SK-N-SH (cell line): ENCODE measurements around the gene DSP. TPM values are rescaled to one million over a fixed set of nuclear protein-coding genes. Genes with fewer than 3 reads are reported as not detected.

Source experiments
- CTCF ChIA-PET: fragments of 300-600, 350-600 bp; formaldehyde crosslinking; extraction: SDS; loops from one replicate; lab custom pipeline; 2021; lab: Yijun Ruan, JAX
- POLR2A ChIA-PET: fragments of 350-600 bp; sonication (Branson Sonifier 250); formaldehyde crosslinking; extraction: SDS; loops from one replicate; lab custom pipeline; 2020; ENCODE audit warnings: antibody characterized with exemption, inconsistent platforms; lab: Yijun Ruan, JAX
- DNase-seq: peaks from one replicate; pipeline ENCODE4 v3.0.0; 2012
- H2AFZ ChIP-seq: fragments of 200-600 bp; sonication (generic); 2 replicates; pipeline ENCODE4 v1.8.1; 2016; ENCODE audit warnings: antibody characterized with exemption, mild to moderate bottlenecking, low read depth
- H3F3A ChIP-seq: fragments of 200-600 bp; sonication (generic); replicated peaks from 2 replicates; pipeline ENCODE3; 2016; ENCODE audit warnings: antibody characterized with exemption, mild to moderate bottlenecking; ENCODE audit not compliant: insufficient read depth
- H3K27ac ChIP-seq, 2 experiments: fragments of 200-500 bp in 1 of 2; fragments of 200-600 bp in 1 of 2; sonication (Bioruptor generic) in 1 of 2; sonication (generic), shearing (Covaris generic) in 1 of 2; 2 replicates each; pipeline versions ENCODE4 v1.5.1 to v1.6.1; 2014 to 2016; ENCODE audit warnings: low read depth in 2 of 2, inconsistent platforms in 1 of 2, low read length in 1 of 2, mild to moderate bottlenecking in 1 of 2, mixed read lengths in 1 of 2
- H3K27me3 ChIP-seq: fragments of 200-600 bp; sonication (generic), shearing (Covaris generic); 2 replicates; pipeline ENCODE4 v1.6.1; 2016; ENCODE audit warnings: mixed run types; ENCODE audit not compliant: insufficient read depth
- H3K36me3 ChIP-seq, 2 experiments: fragments of 200-500 bp in 1 of 2; fragments of 200-600 bp in 1 of 2; sonication (Bioruptor generic) in 1 of 2; sonication (generic) in 1 of 2; replicated peaks in 1 of 2; 2 replicates each; pipeline versions ENCODE3 to v1.5.1; 2014 to 2016; ENCODE audit warnings: low read length in 1 of 2, mild to moderate bottlenecking in 1 of 2; ENCODE audit not compliant: insufficient read depth in 2 of 2, control insufficient read depth in 1 of 2
- H3K4me1 ChIP-seq, 2 experiments: fragments of 200-500 bp in 1 of 2; fragments of 200-600 bp in 1 of 2; sonication (Bioruptor generic) in 1 of 2; sonication (generic), shearing (Covaris generic) in 1 of 2; 2 replicates each; pipeline versions ENCODE4 v1.5.1 to v1.6.1; 2014 to 2016; ENCODE audit warnings: low read depth in 1 of 2, low read length in 1 of 2, mixed run types in 1 of 2; ENCODE audit not compliant: insufficient read depth in 2 of 2, control insufficient read depth in 1 of 2
- H3K4me2 ChIP-seq: fragments of 200-600 bp; sonication (generic), shearing (Covaris generic); 2 replicates; pipeline ENCODE4 v1.6.1; 2017; ENCODE audit warnings: mixed run types
- H3K4me3 ChIP-seq, 2 experiments: fragments of 200-500 bp in 1 of 2; fragments of 200-600 bp in 1 of 2; sonication (Bioruptor generic) in 1 of 2; sonication (generic), shearing (Covaris generic) in 1 of 2; 2 replicates each; pipeline versions ENCODE4 v1.5.1 to v1.8.1; 2014 to 2016; ENCODE audit warnings: low read depth in 2 of 2, inconsistent platforms in 1 of 2, low read length in 1 of 2, mild to moderate bottlenecking in 1 of 2, mixed read lengths in 1 of 2, moderate library complexity in 1 of 2
- H3K79me2 ChIP-seq: fragments of 200-600 bp; sonication (generic); 2 replicates; pipeline ENCODE4 v1.8.1; 2017; ENCODE audit warnings: mild to moderate bottlenecking; ENCODE audit not compliant: insufficient read depth
- H3K9ac ChIP-seq: fragments of 200-600 bp; sonication (generic); 2 replicates; pipeline ENCODE4 v1.6.1; 2017; ENCODE audit warnings: mixed run types
- H3K9me2 ChIP-seq: fragments of 200-600 bp; sonication (generic); 2 replicates; pipeline ENCODE4 v1.6.1; 2017; ENCODE audit warnings: mixed run types
- H3K9me3 ChIP-seq: fragments of 200-600 bp; sonication (generic); 2 replicates; pipeline ENCODE4 v1.6.1; 2017; ENCODE audit warnings: mixed run types, mild to moderate bottlenecking, moderate library complexity
- H4K20me1 ChIP-seq: fragments of 200-600 bp; sonication (generic); 2 replicates; pipeline ENCODE4 v1.6.1; 2017; ENCODE audit warnings: mild to moderate bottlenecking, mixed run types; ENCODE audit not compliant: insufficient read depth
- CHD2 ChIP-seq: fragments of 150-350 bp; IDR thresholded peaks from 2 replicates; pipeline ENCODE4 v1.6.1; 2018; ENCODE audit warnings: low read length; ENCODE audit not compliant: partially characterized antibody
- FOSL2 ChIP-seq: IDR thresholded peaks from 2 replicates; pipeline ENCODE4 v1.4.0; 2012; ENCODE audit warnings: low read depth, mild to moderate bottlenecking, moderate library complexity, borderline replicate concordance
- MAX ChIP-seq: IDR thresholded peaks from 2 replicates; pipeline ENCODE4 v1.4.0; 2012; ENCODE audit warnings: low read depth
- MXI1 ChIP-seq: IDR thresholded peaks from 2 replicates; pipeline ENCODE4 v1.6.1; 2012; ENCODE audit warnings: mild to moderate bottlenecking, low read depth, low read length, improper control_type of control experiment
- NRF1 ChIP-seq: IDR thresholded peaks from 2 replicates; pipeline ENCODE4 v1.6.1; 2012; ENCODE audit warnings: low read depth, mild to moderate bottlenecking, low read length
- PBX3 ChIP-seq: IDR thresholded peaks from 2 replicates; pipeline ENCODE4; 2012
- POLR2AphosphoS5 ChIP-seq: IDR thresholded peaks from 2 replicates; pipeline ENCODE4 v1.6.1; 2012; ENCODE audit warnings: low read depth, low read length
- RCOR1 ChIP-seq: fragments of 150-350 bp; IDR thresholded peaks from 2 replicates; pipeline ENCODE4 v1.6.1; 2017; ENCODE audit warnings: antibody characterized with exemption, low read length
- RFX5 ChIP-seq: IDR thresholded peaks from 2 replicates; pipeline ENCODE4 v1.6.1; 2012; ENCODE audit warnings: mild to moderate bottlenecking, improper control_type of control experiment, low read length
- SIN3A ChIP-seq: IDR thresholded peaks from 2 replicates; pipeline ENCODE4 v1.6.1; 2012; ENCODE audit warnings: low read depth, mild to moderate bottlenecking, low read length, moderate library complexity, borderline replicate concordance
- SMC3 ChIP-seq: IDR thresholded peaks from 2 replicates; pipeline ENCODE4 v1.6.1; 2012; ENCODE audit warnings: low read depth, low read length, improper control_type of control experiment
- TAF1 ChIP-seq: IDR thresholded peaks from 2 replicates; pipeline ENCODE4 v1.6.1; 2012; ENCODE audit warnings: low read depth, mild to moderate bottlenecking, low read length, moderate library complexity, borderline replicate concordance
- TCF12 ChIP-seq: IDR thresholded peaks from 2 replicates; pipeline ENCODE4 v1.4.0; 2012
- USF2 ChIP-seq: fragments of 150-350 bp; IDR thresholded peaks from 2 replicates; pipeline ENCODE4 v1.6.1; 2017; ENCODE audit warnings: antibody characterized with exemption, low read length, low read depth, borderline replicate concordance
- YY1 ChIP-seq: IDR thresholded peaks from 2 replicates; pipeline ENCODE4 v1.4.0; 2012; ENCODE audit warnings: low read depth, mild to moderate bottlenecking
- WGBS: methylation state at CpG from one replicate; pipeline ENCODE4 v1.1.6; 2017; ENCODE audit warnings: low lambda C conversion rate; 5-methylcytosine and 5-hydroxymethylcytosine counted together
- polyA plus RNA-seq, 3 experiments: library from polyadenylated mRNA; depleted of rRNA; stranded (reverse); fragments of >200 nt; gene quantifications; 2 replicates each; pipeline ENCODE4 v1.2.3, GENCODE V29; 2012
- TF ChIP-seq, protein P1 (sequence below): fragments of 200-600 bp; sonication (generic); IDR thresholded peaks from 2 replicates; pipeline ENCODE4 v1.6.1; 2017; ENCODE audit warnings: antibody characterized with exemption, mild to moderate bottlenecking, moderate library complexity
- TF ChIP-seq, protein P2 (sequence below): IDR thresholded peaks from 2 replicates; pipeline ENCODE4 v1.4.0; 2012; ENCODE audit warnings: low read depth, borderline replicate concordance
- TF ChIP-seq, protein P3 (sequence below): fragments of 150-350 bp; IDR thresholded peaks from 2 replicates; pipeline ENCODE4 v1.6.1; 2016; ENCODE audit warnings: mild to moderate bottlenecking, low read depth, low read length

Gene DSP
- polyA plus RNA-seq, 1 of the 3 experiments (the other 2 are of a cell fraction) = 0.02 TPM

- peaks cover 18% of the 10 kb centered on the region in 2 experiments for H3K36me3 ChIP-seq
- peaks cover 28% of the 10 kb centered on the region for H4K20me1 ChIP-seq
- DNase-seq = peak; percentile 94
- no peaks in the 10 kb centered on the region for H3K9me3 ChIP-seq
- no peak for TF ChIP-seq FOSL2
- TF ChIP-seq MXI1 = peak; percentile 80
- no peak for TF ChIP-seq PBX3
- peak; percentile 34; the same call in 1 of the 2 replicates for TF ChIP-seq RFX5
- no peak for TF ChIP-seq RCOR1
- TF ChIP-seq, protein P1, sequence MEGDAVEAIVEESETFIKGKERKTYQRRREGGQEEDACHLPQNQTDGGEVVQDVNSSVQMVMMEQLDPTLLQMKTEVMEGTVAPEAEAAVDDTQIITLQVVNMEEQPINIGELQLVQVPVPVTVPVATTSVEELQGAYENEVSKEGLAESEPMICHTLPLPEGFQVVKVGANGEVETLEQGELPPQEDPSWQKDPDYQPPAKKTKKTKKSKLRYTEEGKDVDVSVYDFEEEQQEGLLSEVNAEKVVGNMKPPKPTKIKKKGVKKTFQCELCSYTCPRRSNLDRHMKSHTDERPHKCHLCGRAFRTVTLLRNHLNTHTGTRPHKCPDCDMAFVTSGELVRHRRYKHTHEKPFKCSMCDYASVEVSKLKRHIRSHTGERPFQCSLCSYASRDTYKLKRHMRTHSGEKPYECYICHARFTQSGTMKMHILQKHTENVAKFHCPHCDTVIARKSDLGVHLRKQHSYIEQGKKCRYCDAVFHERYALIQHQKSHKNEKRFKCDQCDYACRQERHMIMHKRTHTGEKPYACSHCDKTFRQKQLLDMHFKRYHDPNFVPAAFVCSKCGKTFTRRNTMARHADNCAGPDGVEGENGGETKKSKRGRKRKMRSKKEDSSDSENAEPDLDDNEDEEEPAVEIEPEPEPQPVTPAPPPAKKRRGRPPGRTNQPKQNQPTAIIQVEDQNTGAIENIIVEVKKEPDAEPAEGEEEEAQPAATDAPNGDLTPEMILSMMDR = no peak
- peak; percentile 85 for TF ChIP-seq USF2
- no peak for TF ChIP-seq TCF12
- TF ChIP-seq, protein P2, sequence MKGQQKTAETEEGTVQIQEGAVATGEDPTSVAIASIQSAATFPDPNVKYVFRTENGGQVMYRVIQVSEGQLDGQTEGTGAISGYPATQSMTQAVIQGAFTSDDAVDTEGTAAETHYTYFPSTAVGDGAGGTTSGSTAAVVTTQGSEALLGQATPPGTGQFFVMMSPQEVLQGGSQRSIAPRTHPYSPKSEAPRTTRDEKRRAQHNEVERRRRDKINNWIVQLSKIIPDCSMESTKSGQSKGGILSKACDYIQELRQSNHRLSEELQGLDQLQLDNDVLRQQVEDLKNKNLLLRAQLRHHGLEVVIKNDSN = peak; percentile 98
- peak; percentile 77 for TF ChIP-seq TAF1
- TF ChIP-seq NRF1 = peak; percentile 73
- no peak for TF ChIP-seq SMC3
- TF ChIP-seq SIN3A = peak; percentile 23; the same call in 1 of the 2 replicates
- peak; percentile 11 for TF ChIP-seq CHD2
- TF ChIP-seq, protein P3, sequence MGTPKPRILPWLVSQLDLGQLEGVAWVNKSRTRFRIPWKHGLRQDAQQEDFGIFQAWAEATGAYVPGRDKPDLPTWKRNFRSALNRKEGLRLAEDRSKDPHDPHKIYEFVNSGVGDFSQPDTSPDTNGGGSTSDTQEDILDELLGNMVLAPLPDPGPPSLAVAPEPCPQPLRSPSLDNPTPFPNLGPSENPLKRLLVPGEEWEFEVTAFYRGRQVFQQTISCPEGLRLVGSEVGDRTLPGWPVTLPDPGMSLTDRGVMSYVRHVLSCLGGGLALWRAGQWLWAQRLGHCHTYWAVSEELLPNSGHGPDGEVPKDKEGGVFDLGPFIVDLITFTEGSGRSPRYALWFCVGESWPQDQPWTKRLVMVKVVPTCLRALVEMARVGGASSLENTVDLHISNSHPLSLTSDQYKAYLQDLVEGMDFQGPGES = no peak
- 0 out of 2 replicates have a peak, but pooled peaks have one; percentile 36 for TF ChIP-seq YY1
- peak; percentile 69 for TF ChIP-seq MAX
- TF ChIP-seq POLR2AphosphoS5 = peak; percentile 86
- peak within 1 kb of the TSS; percentile 34 to 68; a peak in 3 of 4 replicates for H3K27ac ChIP-seq
- peaks cover 34% of the 10 kb centered on the region for H3K79me2 ChIP-seq
- under 1% methylated on average over 26 of the region's 72 CpGs for whole genome bisulfite sequencing
- H3K9ac ChIP-seq = peak within 1 kb of the TSS; percentile 72
- peaks cover 7% of the 10 kb centered on the region for H3F3A ChIP-seq
- H3K9me2 ChIP-seq = no peaks in the 10 kb centered on the region
- H3K27me3 ChIP-seq = no peaks in the 10 kb centered on the region; the same call in 1 of the 2 replicates
- H2AFZ ChIP-seq = peak within 1 kb of the TSS; percentile 100
- ChIA-PET CTCF (interaction anchor here (1.0 to 1.9 kb wide), 3 partner anchors 16 to 347 kb away, joined by 3 to 6 read pairs (median 3); no protein-coding TSS in a partner anchor), POLR2A (interaction anchor here (0.7 to 1.1 kb wide), 2 partner anchors 10 to 21 kb away, joined by 3 read pairs; no protein-coding TSS in a partner anchor)
- peak within 1 kb of the TSS; percentile 95 for H3K4me2 ChIP-seq
- H3K4me1 ChIP-seq = peaks cover 3 to 10% of the 10 kb centered on the region in 2 experiments; a peak in 3 of 4 replicates
- peak within 1 kb of the TSS; percentile 82 to 93 for H3K4me3 ChIP-seq
Measured at GRCh38 chr6:7589949-7590917, 48.8 kb downstream of the DSP start, which contains the start of gene SNRNP48. TSS of gene SNRNP48 (plus strand) at chr6:7590198. CDS start at chr6:7590258, 60 bp downstream.
